Gastroesophageal sphincter (tissue), 4 donors: Measurements from ENCODE around the gene L3MBTL1. TPM values are rescaled to one million over a fixed set of nuclear protein-coding genes. Genes with fewer than 3 reads are reported as not detected.
"Not testable (repeated sequence)": the region's sequence is repeated elsewhere in the genome, so short reads cannot be mapped to it uniquely, and the experiment has no call there.

Experiments used
- ATAC-seq: fragments of 150-250 bp; one replicate; pipeline ENCODE4 v1.9.1; 2016; ENCODE audit warnings: mild to moderate bottlenecking, moderate library complexity
- H3K27ac ChIP-seq, 4 donors: fragments of 200-600 bp; sonication (generic) in 3 of 4; 1 replicate in 3 of 4; 2 replicates in 1 of 4; pipeline ENCODE4 v1.5.1; 2016 to 2019
- H3K27me3 ChIP-seq: fragments of 200-600 bp; sonication (generic); one replicate; pipeline ENCODE4 v1.5.1; 2019
- H3K36me3 ChIP-seq, 2 donors: fragments of 200-600 bp; sonication (generic); one replicate each; pipeline ENCODE4 v1.5.1; 2019; ENCODE audit warnings: control low read depth in 1 of 2
- H3K4me1 ChIP-seq, 3 donors: fragments of 200-600 bp; sonication (generic); 1 replicate in 2 of 3; 2 replicates in 1 of 3; pipeline ENCODE4 v1.5.1; 2016 to 2019; ENCODE audit warnings: control low read depth in 2 of 3
- H3K4me3 ChIP-seq, 2 donors: fragments of 200-600 bp; sonication (generic); one replicate each; pipeline ENCODE4 v1.5.1; 2019; ENCODE audit warnings: mild to moderate bottlenecking in 1 of 2, moderate library complexity in 1 of 2
- H3K9me3 ChIP-seq, 3 donors: fragments of 200-600 bp; sonication (generic); one replicate each; pipeline ENCODE4 v1.5.1; 2017 to 2019; ENCODE audit warnings: control low read depth in 2 of 3
- EP300 ChIP-seq: sonication (generic); formaldehyde crosslinking; IDR thresholded peaks from one replicate; pipeline ENCODE4 v1.6.1; 2017; ENCODE audit warnings: antibody characterized with exemption, mild to moderate bottlenecking
- POLR2A ChIP-seq, 2 donors: fragments of 450-650 bp; IDR thresholded peaks; one replicate each; pipeline ENCODE4 v1.6.1; 2017; ENCODE audit warnings: antibody characterized with exemption in 2 of 2, mild to moderate bottlenecking in 2 of 2, moderate library complexity in 1 of 2
- POLR2AphosphoS5 ChIP-seq: sonication (generic); formaldehyde crosslinking; IDR thresholded peaks from one replicate; pipeline ENCODE4 v1.6.1; 2017; ENCODE audit warnings: antibody characterized with exemption
- WGBS, 2 donors: methylation state at CpG; one replicate each; pipeline ENCODE4 v1.1.5; 2018; ENCODE audit warnings: low coverage in 1 of 2; 5-methylcytosine and 5-hydroxymethylcytosine counted together
- total RNA-seq, 4 donors: library from RNA; depleted of rRNA; stranded (reverse); fragments of >200 nt; gene quantifications; one replicate each; pipeline ENCODE4 v1.1.0, GENCODE V29; 2016
- TF ChIP-seq, protein P1 (sequence below), 4 experiments: fragments of 200-600 bp in 2 of 4; fragments of 450-650 bp in 2 of 4; sonication (generic) in 1 of 4; IDR thresholded peaks; one replicate each; pipeline ENCODE4 v1.5.1; 2017 to 2019; ENCODE audit warnings: antibody characterized with exemption in 4 of 4, mild to moderate bottlenecking in 2 of 4, moderate library complexity in 2 of 4

L3MBTL1 gene
- total RNA-seq, 4 donors from 2014 or later, result 7.5 to 34.7 (median 15.7) TPM

DNA sequence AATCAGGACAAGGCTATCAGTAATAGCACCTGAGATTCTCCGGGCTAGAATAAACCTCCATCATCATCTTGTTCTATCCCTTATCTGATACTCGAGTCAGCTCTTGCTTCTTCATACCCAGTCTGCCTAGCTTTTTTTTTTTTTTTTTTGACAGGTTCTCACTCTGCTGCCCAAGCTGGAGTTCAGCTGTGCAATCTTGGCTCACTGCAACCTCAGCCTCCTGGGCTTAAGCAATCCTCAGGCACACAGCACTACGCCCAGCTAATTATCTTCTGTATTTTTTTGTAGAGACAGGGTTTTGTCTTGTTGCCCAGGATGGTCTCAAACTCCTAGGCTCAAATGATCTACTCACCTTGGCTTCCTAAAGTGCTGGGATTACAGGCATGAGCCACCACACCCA lies 30.3 kb upstream of the L3MBTL1 start:
- Histone ChIP-seq H3K4me3 (no peak overlapping the region), H3K4me1 (no peaks in the 10 kb centered on the region), H3K27ac (no peak overlapping the region), H3K9me3 (no peaks in the 10 kb centered on the region), H3K36me3 (peaks cover 0 to 7% of the 10 kb centered on the region in 2 donors), H3K27me3 (no peaks in the 10 kb centered on the region)
- 65 to 81% methylated on average over 3 of the region's 3 CpGs for WGBS, 2 donors
- no peak for ATAC-seq
- TF ChIP-seq POLR2AphosphoS5 (no peak), POLR2A (IDR thresholded peaks at IDR 0.05) (no peak), EP300 (no peak)
- TF ChIP-seq, protein P1, sequence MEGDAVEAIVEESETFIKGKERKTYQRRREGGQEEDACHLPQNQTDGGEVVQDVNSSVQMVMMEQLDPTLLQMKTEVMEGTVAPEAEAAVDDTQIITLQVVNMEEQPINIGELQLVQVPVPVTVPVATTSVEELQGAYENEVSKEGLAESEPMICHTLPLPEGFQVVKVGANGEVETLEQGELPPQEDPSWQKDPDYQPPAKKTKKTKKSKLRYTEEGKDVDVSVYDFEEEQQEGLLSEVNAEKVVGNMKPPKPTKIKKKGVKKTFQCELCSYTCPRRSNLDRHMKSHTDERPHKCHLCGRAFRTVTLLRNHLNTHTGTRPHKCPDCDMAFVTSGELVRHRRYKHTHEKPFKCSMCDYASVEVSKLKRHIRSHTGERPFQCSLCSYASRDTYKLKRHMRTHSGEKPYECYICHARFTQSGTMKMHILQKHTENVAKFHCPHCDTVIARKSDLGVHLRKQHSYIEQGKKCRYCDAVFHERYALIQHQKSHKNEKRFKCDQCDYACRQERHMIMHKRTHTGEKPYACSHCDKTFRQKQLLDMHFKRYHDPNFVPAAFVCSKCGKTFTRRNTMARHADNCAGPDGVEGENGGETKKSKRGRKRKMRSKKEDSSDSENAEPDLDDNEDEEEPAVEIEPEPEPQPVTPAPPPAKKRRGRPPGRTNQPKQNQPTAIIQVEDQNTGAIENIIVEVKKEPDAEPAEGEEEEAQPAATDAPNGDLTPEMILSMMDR (IDR thresholded peaks at IDR 0.05), result no peak

DNA sequence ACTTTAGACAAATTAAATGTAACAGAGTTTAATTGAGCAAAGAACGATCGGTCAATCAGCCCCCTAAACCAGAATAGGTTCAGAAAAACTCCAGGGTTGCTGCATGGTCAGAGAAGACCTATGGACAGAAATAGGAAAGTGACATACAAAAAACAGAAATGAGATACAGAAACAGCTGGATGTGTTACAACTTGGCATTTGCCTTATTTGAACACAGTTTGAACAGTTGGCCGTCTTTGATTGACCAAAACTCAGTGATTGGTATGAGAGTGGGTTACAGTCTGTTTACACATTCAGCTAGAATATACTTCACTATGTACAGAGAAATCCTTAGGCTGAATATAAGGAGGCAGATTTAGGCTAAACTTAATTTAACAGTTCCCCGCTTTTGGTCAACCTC lies 29.9 kb upstream of the L3MBTL1 start:
- H3K36me3 ChIP-seq, result peaks cover 0 to 6% of the 10 kb centered on the region in 2 donors
- H3K4me3 ChIP-seq, result no peak overlapping the region
- no peaks in the 10 kb centered on the region for H3K27me3 ChIP-seq
- no peak overlapping the region for H3K27ac ChIP-seq
- WGBS, 2 donors, result 80 to 89% methylated on average over 4 of the region's 4 CpGs
- H3K4me1 ChIP-seq, result no peaks in the 10 kb centered on the region
- TF ChIP-seq POLR2AphosphoS5 (no peak), EP300 (no peak), POLR2A (IDR thresholded peaks at IDR 0.05) (no peak)
- TF ChIP-seq, protein P1 (IDR thresholded peaks at IDR 0.05), result no peak
- no peak for ATAC-seq
- no peaks in the 10 kb centered on the region for H3K9me3 ChIP-seq

DNA sequence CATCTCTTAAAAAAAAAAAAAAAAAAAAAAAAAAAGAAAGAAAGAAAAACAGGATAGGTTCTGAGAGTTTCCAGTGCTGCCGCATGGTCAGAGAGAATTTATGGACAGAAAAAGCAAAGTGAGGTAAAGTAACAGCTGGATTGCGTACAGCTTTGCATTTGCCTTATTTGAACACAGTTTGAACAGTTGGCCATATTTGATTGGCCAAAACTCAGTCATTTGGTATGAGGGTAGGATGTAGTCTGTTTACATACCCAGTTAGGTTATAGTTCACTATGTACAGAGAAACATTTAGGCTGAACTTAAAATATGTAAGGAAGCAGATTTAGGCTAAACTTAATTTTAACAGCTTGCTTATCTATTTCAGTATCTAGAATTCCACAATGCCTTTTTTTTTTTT lies 17.5 kb upstream of the L3MBTL1 start:
- TF ChIP-seq POLR2A (IDR thresholded peaks at IDR 0.05), result no peak
- TF ChIP-seq EP300, result no peak
- TF ChIP-seq, protein P1 (IDR thresholded peaks at IDR 0.05), result no peak
- TF ChIP-seq POLR2AphosphoS5, result no peak
- ATAC-seq, result no peak
- Histone ChIP-seq H3K27ac (no peak overlapping the region), H3K4me1 (no peaks in the 10 kb centered on the region), H3K4me3 (no peak overlapping the region), H3K9me3 (no peaks in the 10 kb centered on the region), H3K27me3 (no peaks in the 10 kb centered on the region), H3K36me3 (no peaks in the 10 kb centered on the region)
- 77 to 100% methylated on average over 1 to 2 of the region's 2 CpGs for WGBS, 2 donors

DNA sequence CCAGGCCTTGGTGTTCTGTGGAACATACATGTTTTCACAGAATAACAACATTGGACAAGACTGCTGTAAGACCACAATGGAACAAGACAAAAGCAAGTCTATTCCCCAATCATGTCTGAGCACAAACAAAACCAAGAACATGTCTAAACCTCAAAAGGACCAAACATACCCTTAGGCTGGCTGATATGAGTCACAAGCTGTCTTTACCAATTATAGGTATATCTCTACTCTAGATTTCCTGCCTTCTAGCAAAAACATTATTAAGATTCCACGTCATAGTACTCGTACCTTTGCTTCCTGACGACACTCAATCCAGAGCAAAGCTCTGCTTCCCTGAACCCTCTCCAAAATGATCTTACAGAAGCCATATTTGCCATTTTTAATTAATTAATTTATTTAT lies 15.4 kb upstream of the L3MBTL1 start:
- no peaks in the 10 kb centered on the region for H3K27me3 ChIP-seq
- H3K36me3 ChIP-seq, result no peaks in the 10 kb centered on the region
- 93% methylated on average over 3 of the region's 3 CpGs; no CpG with 5 or more reads in 1 of the 2 donors for WGBS, 2 donors
- no peak overlapping the region for H3K4me3 ChIP-seq
- H3K4me1 ChIP-seq, result no peaks in the 10 kb centered on the region
- no peak overlapping the region for H3K27ac ChIP-seq
- H3K9me3 ChIP-seq, result no peaks in the 10 kb centered on the region
- ATAC-seq, result no peak
- TF ChIP-seq, protein P1 (IDR thresholded peaks at IDR 0.05), result no peak
- no peak for TF ChIP-seq EP300
- TF ChIP-seq POLR2AphosphoS5, result no peak
- TF ChIP-seq POLR2A (IDR thresholded peaks at IDR 0.05), result no peak

DNA sequence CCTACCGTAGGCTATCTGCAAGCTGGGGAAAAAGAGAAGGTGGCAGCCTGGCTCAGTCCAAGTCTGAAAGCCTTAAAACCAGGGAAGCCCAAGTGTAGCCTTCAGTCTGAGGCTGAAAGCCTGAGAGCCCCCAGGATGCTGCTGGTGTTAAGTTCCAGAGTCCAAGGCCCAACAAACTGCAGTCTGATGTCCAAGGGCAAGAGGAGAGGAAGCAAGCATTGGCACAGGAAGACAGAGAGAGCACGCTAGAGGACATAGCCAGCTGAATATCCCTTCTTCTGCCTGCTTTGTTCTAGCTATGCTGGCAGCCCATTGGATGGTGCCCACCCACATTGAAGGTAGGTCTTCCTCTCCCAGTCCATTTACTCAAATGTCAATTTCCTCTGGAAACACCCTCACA lies 12.1 kb upstream of the L3MBTL1 start:
- Histone ChIP-seq H3K36me3 (no peaks in the 10 kb centered on the region), H3K4me1 (no peaks in the 10 kb centered on the region), H3K4me3 (no peak overlapping the region), H3K27ac (no peak overlapping the region), H3K27me3 (no peaks in the 10 kb centered on the region), H3K9me3 (peaks cover 0 to 8% (median 0%) of the 10 kb centered on the region in 3 donors)
- ATAC-seq, result no peak
- TF ChIP-seq, protein P1 (IDR thresholded peaks at IDR 0.05), result no peak
- TF ChIP-seq EP300 (no peak), POLR2A (IDR thresholded peaks at IDR 0.05) (no peak), POLR2AphosphoS5 (no peak)
- 77% methylated on average over 1 of the region's 2 CpGs; no CpG with 5 or more reads in 1 of the 2 donors for WGBS, 2 donors

DNA sequence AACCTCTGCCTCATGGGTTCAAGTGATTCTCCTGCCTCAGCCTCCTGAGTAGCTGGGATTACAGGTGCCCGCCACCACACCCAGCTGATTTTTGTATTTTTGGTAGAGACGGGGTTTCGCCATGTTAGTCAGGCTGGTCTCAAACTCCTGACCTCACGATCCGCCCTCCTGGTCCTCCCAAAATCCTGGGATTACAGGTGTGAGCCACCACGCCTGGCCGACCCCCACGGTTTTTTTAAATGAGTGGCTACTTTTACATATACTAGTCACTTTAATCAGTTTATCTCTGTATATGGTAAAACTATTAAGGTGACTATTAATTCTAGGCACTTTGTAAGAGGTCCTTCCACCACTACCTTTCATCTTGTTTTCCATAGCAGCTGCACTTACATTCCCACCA lies 5.5 kb upstream of the L3MBTL1 start:
- not testable (repeated sequence) for H3K9me3 ChIP-seq, H3K36me3 ChIP-seq, H3K27ac ChIP-seq, ATAC-seq, H3K4me3 ChIP-seq, H3K4me1 ChIP-seq, H3K27me3 ChIP-seq
- 90 to 95% methylated on average over 4 to 8 of the region's 8 CpGs for WGBS, 2 donors
